Measurements from ENCODE around the gene MYEOV. TPM values are rescaled to one million over a fixed set of nuclear protein-coding genes. Genes with fewer than 3 reads are reported as not detected.

MYEOV gene
- total and polyA plus RNA-seq, 2 donors = 0.38 to 0.64 TPM

- no peak overlapping the region for H3K4me3 ChIP-seq (ENCODE audit: low read length in 2 of 2)
- no peaks in the 10 kb centered on the region for H3K9me3 ChIP-seq (ENCODE audit: control insufficient read depth in 2 of 2, insufficient read depth in 1 of 2, low read length in 1 of 2)
- peaks cover 0 to 2% of the 10 kb centered on the region in 2 donors for H3K27me3 ChIP-seq (ENCODE audit: control insufficient read depth in 2 of 2, insufficient read depth in 1 of 2, low read length in 1 of 2)
- H3K27ac ChIP-seq (ENCODE audit: low read depth in 1 of 2, low read length in 1 of 2) = no peak overlapping the region
- no peaks in the 10 kb centered on the region for H3K36me3 ChIP-seq (ENCODE audit: control insufficient read depth in 2 of 2, insufficient read depth in 2 of 2, low read length in 1 of 2)
- WGBS = 97% methylated on average over 18 of the region's 18 CpGs
- no peak for DNase-seq (ENCODE audit: low read depth in 6 of 9, low spot score in 9 of 9)
- peaks cover 0 to 7% of the 10 kb centered on the region in 2 donors for H3K4me1 ChIP-seq (ENCODE audit: control insufficient read depth in 2 of 2, insufficient read depth in 2 of 2, low read length in 2 of 2)
Observed at GRCh38 chr11:69303427-69303826, 9.5 kb downstream of the MYEOV start.

DNA sequence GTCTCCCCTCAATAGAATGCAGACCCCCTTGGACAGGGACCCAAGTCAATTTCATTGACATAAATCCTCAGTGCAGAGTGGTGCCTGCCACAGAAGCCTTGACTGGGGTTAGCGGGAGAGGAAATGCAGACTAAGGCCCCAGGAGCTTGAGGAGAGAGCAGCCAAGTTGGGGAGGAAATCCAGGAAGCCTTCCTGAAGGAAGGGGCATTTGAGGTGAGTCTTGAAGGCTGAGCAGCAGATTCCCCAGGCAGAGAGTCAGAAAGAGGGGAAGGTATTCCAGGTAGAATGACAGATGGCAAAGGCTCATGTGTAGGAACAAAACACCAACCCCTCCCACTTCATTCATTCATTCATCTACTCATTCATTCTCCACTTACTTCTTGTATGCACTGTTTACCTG, 10.3 kb downstream of the MYEOV start:
- H3K9me3 ChIP-seq (ENCODE audit: control insufficient read depth in 2 of 2, insufficient read depth in 1 of 2, low read length in 1 of 2) = no peaks in the 10 kb centered on the region
- no peak for DNase-seq (ENCODE audit: low read depth in 6 of 9, low spot score in 9 of 9)
- no peaks in the 10 kb centered on the region for H3K27me3 ChIP-seq (ENCODE audit: control insufficient read depth in 2 of 2, insufficient read depth in 1 of 2, low read length in 1 of 2)
- WGBS = 49% methylated on average over 1 of the region's 1 CpG
- no peak overlapping the region for H3K4me3 ChIP-seq (ENCODE audit: low read length in 2 of 2)
- H3K27ac ChIP-seq (ENCODE audit: low read depth in 1 of 2, low read length in 1 of 2) = no peak overlapping the region
- H3K36me3 ChIP-seq (ENCODE audit: control insufficient read depth in 2 of 2, insufficient read depth in 2 of 2, low read length in 1 of 2) = no peaks in the 10 kb centered on the region
- H3K4me1 ChIP-seq (ENCODE audit: control insufficient read depth in 2 of 2, insufficient read depth in 2 of 2, low read length in 2 of 2) = peaks cover 0 to 2% of the 10 kb centered on the region in 2 donors

DNA sequence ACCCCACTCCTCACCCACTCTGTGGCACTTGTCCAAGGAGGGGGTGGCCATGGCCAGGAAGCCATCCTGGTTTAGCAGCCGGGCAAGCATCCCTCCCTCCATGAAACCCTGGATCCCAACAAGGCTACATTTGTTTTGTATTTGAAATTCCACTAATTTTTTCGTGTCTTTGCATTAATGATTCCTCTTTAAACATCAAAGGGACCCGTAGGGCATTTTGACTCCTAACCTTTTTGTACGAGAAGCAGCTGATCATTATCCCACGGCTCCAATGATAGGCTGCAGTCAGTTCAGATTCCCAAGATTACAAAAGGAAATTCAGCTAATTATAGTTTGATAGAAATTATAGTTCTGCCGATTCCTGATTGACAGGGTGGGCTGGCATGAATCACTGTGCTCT, 10.7 kb downstream of the MYEOV start:
- H3K4me1 ChIP-seq (ENCODE audit: control insufficient read depth in 2 of 2, insufficient read depth in 2 of 2, low read length in 2 of 2) = peaks cover 0 to 7% of the 10 kb centered on the region in 2 donors
- H3K27me3 ChIP-seq (ENCODE audit: control insufficient read depth in 2 of 2, insufficient read depth in 1 of 2, low read length in 1 of 2) = no peaks in the 10 kb centered on the region
- DNase-seq (ENCODE audit: low read depth in 6 of 9, low spot score in 9 of 9) = no peak
- 94% methylated on average over 6 of the region's 6 CpGs for WGBS
- no peaks in the 10 kb centered on the region for H3K9me3 ChIP-seq (ENCODE audit: control insufficient read depth in 2 of 2, insufficient read depth in 1 of 2, low read length in 1 of 2)
- H3K27ac ChIP-seq (ENCODE audit: low read depth in 1 of 2, low read length in 1 of 2) = no peak overlapping the region
- H3K4me3 ChIP-seq (ENCODE audit: low read length in 2 of 2) = no peak overlapping the region
- no peaks in the 10 kb centered on the region for H3K36me3 ChIP-seq (ENCODE audit: control insufficient read depth in 2 of 2, insufficient read depth in 2 of 2, low read length in 1 of 2)

DNA sequence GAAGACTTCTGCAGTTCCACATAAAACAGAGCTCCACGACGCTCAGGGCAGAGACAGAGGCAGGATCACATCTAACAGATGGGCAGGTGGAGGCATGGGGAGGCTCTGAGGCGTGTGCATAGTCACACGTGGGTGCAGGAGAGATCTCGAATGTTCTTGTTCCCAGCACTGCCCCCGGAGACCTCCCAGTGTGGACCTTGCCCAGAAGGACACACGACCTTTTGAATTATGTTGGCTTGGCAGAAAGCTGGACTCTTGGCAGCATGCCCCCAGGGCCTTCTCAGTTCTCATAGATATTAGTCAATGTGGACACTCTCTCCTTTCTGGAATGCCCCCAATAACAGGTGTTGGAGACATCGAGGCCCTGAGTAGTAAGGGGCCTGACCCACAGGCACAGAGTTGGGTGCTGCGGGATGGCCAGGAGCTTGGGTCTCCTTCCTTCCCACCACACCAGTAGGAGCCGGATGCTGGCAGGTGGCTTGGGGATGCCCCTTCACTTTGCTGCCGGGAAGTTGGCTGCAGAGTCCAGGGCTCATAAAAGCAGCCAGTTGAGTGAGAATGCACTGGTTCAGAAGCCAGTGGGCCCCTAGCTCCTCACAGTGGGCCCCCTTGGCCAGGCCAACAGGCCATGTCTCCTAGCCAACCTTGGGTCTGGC, 12.1 kb downstream of the MYEOV start:
- DNase-seq (ENCODE audit: low read depth in 6 of 9, low spot score in 9 of 9) = no peak
- Histone ChIP-seq H3K4me3 (ENCODE audit: low read length in 2 of 2) (no peak overlapping the region), H3K27me3 (ENCODE audit: control insufficient read depth in 2 of 2, insufficient read depth in 1 of 2, low read length in 1 of 2) (no peaks in the 10 kb centered on the region), H3K36me3 (ENCODE audit: control insufficient read depth in 2 of 2, insufficient read depth in 2 of 2, low read length in 1 of 2) (no peaks in the 10 kb centered on the region), H3K27ac (ENCODE audit: low read depth in 1 of 2, low read length in 1 of 2) (no peak overlapping the region), H3K4me1 (ENCODE audit: control insufficient read depth in 2 of 2, insufficient read depth in 2 of 2, low read length in 2 of 2) (peaks cover 0 to 16% of the 10 kb centered on the region in 2 donors), H3K9me3 (ENCODE audit: control insufficient read depth in 2 of 2, insufficient read depth in 1 of 2, low read length in 1 of 2) (no peaks in the 10 kb centered on the region)
- WGBS = 93% methylated on average over 11 of the region's 11 CpGs

- no peaks in the 10 kb centered on the region for H3K27me3 ChIP-seq (ENCODE audit: control insufficient read depth in 2 of 2, insufficient read depth in 1 of 2, low read length in 1 of 2)
- H3K4me3 ChIP-seq (ENCODE audit: low read length in 2 of 2) = no peak overlapping the region
- H3K27ac ChIP-seq (ENCODE audit: low read depth in 1 of 2, low read length in 1 of 2) = no peak overlapping the region
- 95% methylated on average over 5 of the region's 5 CpGs for WGBS
- H3K4me1 ChIP-seq (ENCODE audit: control insufficient read depth in 2 of 2, insufficient read depth in 2 of 2, low read length in 2 of 2) = peaks cover 4 to 24% of the 10 kb centered on the region in 2 donors
- DNase-seq (ENCODE audit: low read depth in 6 of 9, low spot score in 9 of 9) = no peak
- no peaks in the 10 kb centered on the region for H3K9me3 ChIP-seq (ENCODE audit: control insufficient read depth in 2 of 2, insufficient read depth in 1 of 2, low read length in 1 of 2)
- H3K36me3 ChIP-seq (ENCODE audit: control insufficient read depth in 2 of 2, insufficient read depth in 2 of 2, low read length in 1 of 2) = no peaks in the 10 kb centered on the region
Observed at GRCh38 chr11:69306821-69307220, 12.9 kb downstream of the MYEOV start.

DNA sequence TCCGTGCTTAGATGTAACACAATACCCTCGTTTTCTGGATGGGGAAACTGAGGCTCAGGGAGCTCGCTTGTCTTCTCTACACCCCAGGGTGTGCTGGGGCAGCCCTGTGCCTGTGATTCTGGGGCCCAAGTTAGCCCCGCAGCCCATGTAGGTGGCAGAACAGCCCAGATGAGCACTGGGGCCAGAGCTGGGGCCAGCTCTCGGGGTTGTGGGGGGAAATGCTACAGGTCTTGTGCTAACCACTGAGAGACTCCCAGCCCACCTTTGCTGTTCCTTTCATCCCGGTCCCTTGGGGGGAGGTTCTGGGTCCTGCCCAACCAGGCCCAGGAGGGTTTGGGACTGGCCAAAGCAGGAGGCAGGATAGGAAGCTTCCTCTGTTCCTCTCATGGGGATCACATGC, 13.5 kb downstream of the MYEOV start:
- no peak overlapping the region for H3K27ac ChIP-seq (ENCODE audit: low read depth in 1 of 2, low read length in 1 of 2)
- no peaks in the 10 kb centered on the region for H3K9me3 ChIP-seq (ENCODE audit: control insufficient read depth in 2 of 2, insufficient read depth in 1 of 2, low read length in 1 of 2)
- no peak for DNase-seq (ENCODE audit: low read depth in 6 of 9, low spot score in 9 of 9)
- H3K36me3 ChIP-seq (ENCODE audit: control insufficient read depth in 2 of 2, insufficient read depth in 2 of 2, low read length in 1 of 2) = no peaks in the 10 kb centered on the region
- peaks cover 8 to 30% of the 10 kb centered on the region in 2 donors for H3K4me1 ChIP-seq (ENCODE audit: control insufficient read depth in 2 of 2, insufficient read depth in 2 of 2, low read length in 2 of 2)
- no peaks in the 10 kb centered on the region for H3K27me3 ChIP-seq (ENCODE audit: control insufficient read depth in 2 of 2, insufficient read depth in 1 of 2, low read length in 1 of 2)
- H3K4me3 ChIP-seq (ENCODE audit: low read length in 2 of 2) = no peak overlapping the region
- 95% methylated on average over 6 of the region's 6 CpGs for WGBS

DNA sequence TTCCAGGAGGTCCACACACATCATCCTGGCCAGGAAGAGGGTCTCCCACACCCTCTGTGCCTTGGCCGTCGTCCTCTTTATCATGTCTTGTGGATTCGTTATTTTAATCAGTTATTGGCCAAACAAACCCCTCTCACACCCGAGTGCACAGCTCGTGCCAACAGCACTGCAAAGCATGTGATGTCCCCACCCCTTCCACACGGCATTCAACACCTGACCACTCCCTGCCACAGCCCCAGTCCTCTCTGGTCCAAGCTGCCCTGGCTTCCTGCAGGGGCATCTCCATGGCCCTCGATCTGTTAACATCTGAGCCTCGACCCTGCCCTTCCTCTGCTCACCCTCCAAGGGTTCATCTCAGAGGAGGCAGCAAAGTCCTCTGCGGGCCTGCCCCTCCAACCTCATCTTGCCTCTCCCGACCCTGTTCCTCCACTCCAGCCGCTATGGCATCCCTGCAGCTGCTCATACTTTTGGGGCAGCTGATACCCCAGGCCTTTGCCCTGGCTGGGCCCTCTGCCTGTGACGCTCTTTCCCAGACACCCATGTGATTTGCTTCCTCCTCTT, 14.0 kb downstream of the MYEOV start:
- H3K9me3 ChIP-seq (ENCODE audit: control insufficient read depth in 2 of 2, insufficient read depth in 1 of 2, low read length in 1 of 2) = no peaks in the 10 kb centered on the region
- no peaks in the 10 kb centered on the region for H3K27me3 ChIP-seq (ENCODE audit: control insufficient read depth in 2 of 2, insufficient read depth in 1 of 2, low read length in 1 of 2)
- H3K36me3 ChIP-seq (ENCODE audit: control insufficient read depth in 2 of 2, insufficient read depth in 2 of 2, low read length in 1 of 2) = no peaks in the 10 kb centered on the region
- no peak overlapping the region for H3K27ac ChIP-seq (ENCODE audit: low read depth in 1 of 2, low read length in 1 of 2)
- no peak for DNase-seq (ENCODE audit: low read depth in 6 of 9, low spot score in 9 of 9)
- WGBS = 90% methylated on average over 12 of the region's 12 CpGs
- H3K4me1 ChIP-seq (ENCODE audit: control insufficient read depth in 2 of 2, insufficient read depth in 2 of 2, low read length in 2 of 2) = peaks cover 9 to 35% of the 10 kb centered on the region in 2 donors
- no peak overlapping the region for H3K4me3 ChIP-seq (ENCODE audit: low read length in 2 of 2)

GRCh38 chr11:69308491-69308911, 14.5 kb downstream of the MYEOV start:
- H3K36me3 ChIP-seq (ENCODE audit: control insufficient read depth in 2 of 2, insufficient read depth in 2 of 2, low read length in 1 of 2) = no peaks in the 10 kb centered on the region

DNA sequence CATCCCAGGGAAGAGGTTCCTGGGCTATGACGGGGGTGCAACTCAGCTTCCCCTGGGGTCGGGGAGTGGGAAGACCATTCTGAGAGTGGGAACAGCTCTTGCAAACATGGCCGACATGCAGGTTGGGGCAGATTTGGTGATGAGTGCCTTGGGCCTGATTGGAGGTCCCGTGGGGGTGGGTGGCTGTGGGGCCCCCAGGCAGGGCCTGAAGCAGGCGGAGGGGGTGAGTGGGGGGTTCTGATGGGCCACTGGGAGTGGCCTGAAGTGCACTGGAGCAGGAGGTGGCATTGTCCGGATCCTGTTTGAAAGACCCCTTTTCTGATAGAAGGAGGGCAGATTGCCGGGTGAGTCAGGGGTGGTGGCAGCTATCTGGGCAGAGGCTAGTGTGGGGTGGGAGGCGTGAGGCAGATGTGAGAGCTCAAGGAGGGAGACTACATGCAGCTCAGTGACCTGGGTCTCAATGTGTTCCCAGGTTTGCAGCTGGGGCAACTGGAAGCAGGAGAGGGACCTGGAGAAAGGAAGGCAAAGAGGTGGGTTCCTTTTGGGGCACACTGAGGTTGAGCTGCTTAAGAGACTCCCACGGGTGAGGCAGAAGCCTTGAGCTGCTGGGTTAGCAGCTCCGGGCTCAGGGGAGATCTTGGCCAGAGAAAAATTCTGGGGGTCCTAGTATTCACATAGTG, 15.1 kb downstream of the MYEOV start:
- DNase-seq (ENCODE audit: low read depth in 6 of 9, low spot score in 9 of 9) = no peak
- Histone ChIP-seq H3K27me3 (ENCODE audit: control insufficient read depth in 2 of 2, insufficient read depth in 1 of 2, low read length in 1 of 2) (no peaks in the 10 kb centered on the region), H3K4me3 (ENCODE audit: low read length in 2 of 2) (no peak overlapping the region), H3K36me3 (ENCODE audit: control insufficient read depth in 2 of 2, insufficient read depth in 2 of 2, low read length in 1 of 2) (no peaks in the 10 kb centered on the region), H3K9me3 (ENCODE audit: control insufficient read depth in 2 of 2, insufficient read depth in 1 of 2, low read length in 1 of 2) (no peaks in the 10 kb centered on the region), H3K27ac (ENCODE audit: low read depth in 1 of 2, low read length in 1 of 2) (no peak overlapping the region), H3K4me1 (ENCODE audit: control insufficient read depth in 2 of 2, insufficient read depth in 2 of 2, low read length in 2 of 2) (peaks cover 9 to 37% of the 10 kb centered on the region in 2 donors)
- WGBS = 96% methylated on average over 10 of the region's 10 CpGs

More at GRCh38 chr11:69308491-69308911, 14.5 kb downstream of the MYEOV start:
- Histone ChIP-seq H3K4me3 (ENCODE audit: low read length in 2 of 2) (no peak overlapping the region), H3K9me3 (ENCODE audit: control insufficient read depth in 2 of 2, insufficient read depth in 1 of 2, low read length in 1 of 2) (no peaks in the 10 kb centered on the region), H3K4me1 (ENCODE audit: control insufficient read depth in 2 of 2, insufficient read depth in 2 of 2, low read length in 2 of 2) (peaks cover 9 to 37% of the 10 kb centered on the region in 2 donors), H3K27me3 (ENCODE audit: control insufficient read depth in 2 of 2, insufficient read depth in 1 of 2, low read length in 1 of 2) (no peaks in the 10 kb centered on the region), H3K27ac (ENCODE audit: low read depth in 1 of 2, low read length in 1 of 2) (no peak overlapping the region)
- 98% methylated on average over 9 of the region's 9 CpGs for WGBS
- no peak for DNase-seq (ENCODE audit: low read depth in 6 of 9, low spot score in 9 of 9)
